IPS-18c (cell line): Measurements from ENCODE around the gene PDK4.

Experiments
- H3K4me3 ChIP-seq: 2 replicates; pipeline ENCODE4 v1.7.0; 2013; ENCODE audit warnings: low read depth, mild to moderate bottlenecking, low read length, moderate library complexity; ENCODE audit not compliant: insufficient read depth
- H3K9me3 ChIP-seq: one replicate; pipeline ENCODE4 v1.6.1; 2013; ENCODE audit warnings: mild to moderate bottlenecking, low read length, moderate library complexity; ENCODE audit not compliant: control insufficient read depth, insufficient read depth

Gene PDK4

GRCh38 chr7:95547361-95548348 is 48.7 kb downstream of the PDK4 start:
- no peak overlapping the region for H3K4me3 ChIP-seq

GRCh38 chr7:95546647-95547046 is 49.7 kb downstream of the PDK4 start:
- H3K4me3 ChIP-seq, result no peak overlapping the region
- no peaks in the 10 kb centered on the region for H3K9me3 ChIP-seq

More at GRCh38 chr7:95547361-95548348, 48.7 kb downstream of the PDK4 start:
- no peaks in the 10 kb centered on the region for H3K9me3 ChIP-seq

DNA sequence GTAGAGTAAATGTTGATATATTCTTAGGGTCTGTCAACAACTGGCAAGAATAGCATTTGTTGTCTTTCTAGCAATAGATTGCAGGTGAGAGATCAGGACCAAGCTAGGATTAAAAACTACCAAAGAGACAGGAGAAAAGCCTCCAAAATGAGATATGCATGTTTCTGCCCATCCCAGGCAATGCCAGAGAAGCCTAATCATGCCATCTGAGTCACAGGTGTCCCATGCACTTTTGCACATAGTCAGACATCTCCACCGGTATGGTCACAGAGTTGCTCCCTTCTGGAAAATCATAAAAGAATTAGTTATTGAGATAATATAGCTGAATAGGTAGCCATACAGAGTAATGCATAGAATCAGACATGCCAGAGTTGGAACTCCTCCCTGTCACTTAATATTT is 50.6 kb downstream of the PDK4 start:
- no peaks in the 10 kb centered on the region for H3K9me3 ChIP-seq
- H3K4me3 ChIP-seq, result no peak overlapping the region

GRCh38 chr7:95545007-95545615 is 51.2 kb downstream of the PDK4 start:
- no peak overlapping the region for H3K4me3 ChIP-seq
- no peaks in the 10 kb centered on the region for H3K9me3 ChIP-seq

DNA sequence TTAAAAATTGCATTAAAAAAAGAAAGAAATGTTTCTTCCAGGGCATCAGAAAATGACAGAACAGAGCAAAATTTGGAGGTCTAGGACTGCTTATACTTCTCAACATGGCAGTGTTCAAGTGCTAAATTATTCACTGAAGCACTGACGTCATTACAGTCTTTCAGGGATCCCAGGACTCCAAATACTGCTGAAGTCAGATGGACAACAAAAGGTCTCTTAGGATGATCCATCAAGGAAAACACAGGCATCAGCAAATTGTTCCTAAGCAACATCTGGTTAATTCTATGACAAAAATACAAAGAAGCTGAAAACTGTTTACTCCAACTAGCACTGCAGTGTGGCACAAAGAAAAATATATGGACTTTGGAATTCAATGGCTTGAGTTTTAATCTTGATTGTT is 52.1 kb downstream of the PDK4 start:
- no peaks in the 10 kb centered on the region for H3K9me3 ChIP-seq
- no peak overlapping the region for H3K4me3 ChIP-seq

DNA sequence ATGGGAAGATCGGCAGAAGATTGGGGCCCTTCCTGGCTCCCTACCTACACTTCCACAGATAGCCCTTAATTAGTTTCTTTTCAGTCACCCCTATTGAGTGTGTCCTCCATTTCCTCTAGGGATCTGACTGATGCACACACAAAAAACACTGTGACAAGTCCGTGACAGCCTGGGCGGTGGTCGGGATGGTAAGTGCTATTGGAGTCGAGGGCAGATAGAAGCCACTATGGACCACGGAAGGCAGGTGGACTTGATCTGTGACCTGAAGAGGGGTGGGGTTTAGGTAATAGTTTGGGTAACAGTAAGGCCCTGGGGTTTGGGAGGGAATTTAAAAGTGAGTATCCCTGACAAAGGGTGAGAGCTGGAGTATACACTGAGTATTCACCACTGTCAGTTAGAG is 53.0 kb downstream of the PDK4 start:
- Histone ChIP-seq H3K4me3 (no peak overlapping the region), H3K9me3 (no peaks in the 10 kb centered on the region)

DNA sequence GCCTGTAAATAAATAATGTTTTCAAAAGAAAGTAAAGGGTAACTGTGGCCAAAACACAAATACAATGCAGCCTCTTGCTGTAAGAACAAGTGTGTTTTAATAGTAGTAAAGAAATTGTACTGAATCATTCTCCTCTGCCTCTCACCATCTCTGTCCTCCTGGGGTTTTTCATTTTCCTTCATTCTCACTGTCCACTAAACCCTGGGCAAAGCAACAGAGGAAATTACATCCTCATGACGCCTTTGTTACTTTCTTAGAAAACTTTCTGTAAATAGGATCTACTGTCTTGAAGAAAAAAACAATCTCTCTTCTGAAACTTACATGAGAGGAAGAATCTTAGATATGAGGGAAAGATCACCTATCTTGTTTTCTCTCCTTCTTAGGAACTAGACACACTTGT is 56.0 kb downstream of the PDK4 start:
- no peaks in the 10 kb centered on the region for H3K9me3 ChIP-seq

DNA sequence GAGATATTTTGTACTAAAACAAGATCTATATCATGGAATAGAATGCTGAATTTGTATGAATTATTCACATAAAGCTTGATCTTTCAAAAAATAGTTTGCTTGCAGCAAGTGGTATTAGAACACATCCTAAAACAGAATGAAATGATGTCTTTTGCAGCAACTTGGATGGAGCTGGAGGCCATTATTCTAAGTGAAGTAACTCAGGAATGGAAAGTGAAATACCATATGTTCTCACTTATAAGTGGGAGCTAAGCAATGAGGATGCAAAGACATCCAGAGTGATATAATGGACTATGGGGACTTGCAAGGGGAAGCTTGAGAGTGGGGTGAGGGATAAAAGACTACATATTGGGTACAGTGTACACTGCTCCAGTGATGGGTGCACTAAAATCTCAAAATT is 56.9 kb downstream of the PDK4 start:
- Histone ChIP-seq H3K4me3 (no peak overlapping the region), H3K9me3 (no peaks in the 10 kb centered on the region)

More for the DNA sequence above, 56.0 kb downstream of the PDK4 start:
- H3K4me3 ChIP-seq, result no peak overlapping the region

- H3K4me3 ChIP-seq, result no peak overlapping the region
- no peaks in the 10 kb centered on the region for H3K9me3 ChIP-seq
Observed at GRCh38 chr7:95537468-95537867, 58.8 kb downstream of the PDK4 start.

DNA sequence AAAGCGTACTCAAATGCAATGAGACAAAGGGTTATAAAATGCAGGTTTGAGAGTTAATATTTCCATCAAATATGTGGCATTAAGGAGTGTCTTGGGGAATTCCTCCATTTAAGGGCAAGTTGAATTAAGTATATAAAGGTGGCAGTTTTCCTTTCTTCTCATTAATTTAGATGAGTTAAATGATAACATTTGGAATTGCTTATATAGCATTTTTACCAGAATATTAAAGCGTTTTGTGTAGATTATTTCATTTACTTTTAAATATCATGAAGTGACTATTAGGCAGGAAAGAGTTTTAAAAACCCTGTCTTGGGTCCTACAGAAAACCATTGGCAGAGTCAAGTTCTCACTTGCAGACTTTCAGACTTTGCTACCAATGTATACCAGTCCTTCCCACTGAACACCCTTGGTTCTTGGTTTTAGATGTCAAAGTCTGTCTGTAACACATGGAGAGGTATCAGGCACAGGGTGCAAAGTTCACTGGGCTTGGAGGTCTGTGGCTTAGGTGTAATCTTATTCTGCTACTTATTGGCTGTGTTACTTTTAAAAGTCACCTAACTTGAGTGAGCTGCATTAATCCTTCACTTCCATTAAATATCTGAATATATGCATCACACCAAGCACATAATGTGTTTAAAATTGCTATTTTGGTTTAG is 59.5 kb downstream of the PDK4 start:
- no peaks in the 10 kb centered on the region for H3K9me3 ChIP-seq

DNA sequence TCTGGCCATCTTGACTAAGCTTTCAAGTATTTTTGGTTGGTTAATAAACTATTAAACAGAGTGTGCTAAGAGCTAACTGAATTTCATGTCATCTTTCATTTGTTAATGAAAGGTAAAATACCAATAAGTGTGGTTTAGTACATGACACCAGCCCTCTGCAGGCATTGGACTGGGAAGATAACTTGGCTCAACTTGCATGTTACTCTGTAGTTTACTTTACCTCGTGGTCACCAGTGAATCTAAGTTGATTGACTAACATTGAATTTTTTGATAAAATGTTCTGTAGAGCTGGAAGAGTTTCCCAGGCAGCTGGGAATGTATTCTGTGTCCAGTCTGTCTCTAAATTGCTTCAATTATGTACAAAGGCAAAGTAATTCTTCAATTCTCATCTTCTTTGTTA is 60.7 kb downstream of the PDK4 start:
- H3K9me3 ChIP-seq, result no peaks in the 10 kb centered on the region
- H3K4me3 ChIP-seq, result no peak overlapping the region

More for the DNA sequence above, 59.5 kb downstream of the PDK4 start:
- no peak overlapping the region for H3K4me3 ChIP-seq

DNA sequence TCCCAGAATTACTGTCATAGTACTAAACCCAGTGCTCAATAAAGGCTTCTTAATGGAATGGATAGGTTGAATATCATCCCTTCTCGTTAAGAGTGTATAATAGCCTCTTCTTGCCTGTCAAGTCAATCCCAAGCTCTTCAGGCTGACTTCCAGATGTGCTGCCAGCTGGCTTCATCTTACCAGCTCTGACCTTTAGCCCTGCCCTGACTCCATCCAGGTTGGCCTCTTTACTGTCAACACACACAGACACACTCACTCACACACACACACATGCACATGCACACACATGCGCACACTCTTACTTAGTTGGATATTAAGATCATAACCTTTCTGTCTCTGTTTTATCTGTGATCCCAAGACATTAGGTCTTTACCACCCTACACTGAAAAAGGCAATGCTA is 61.5 kb downstream of the PDK4 start:
- Histone ChIP-seq H3K4me3 (no peak overlapping the region), H3K9me3 (no peaks in the 10 kb centered on the region)
